Hematopoietic multipotent progenitor cell treated with erythropoietin and hydrocortisone succinate and interleukin-3 and kit ligand, for 8 days (in vitro differentiated cells): Measurements from ENCODE around the gene CARD11.

Source experiments
- DNase-seq: peaks from one replicate; pipeline ENCODE4 v3.0.0-alpha.2; 2015

CARD11 gene

DNA sequence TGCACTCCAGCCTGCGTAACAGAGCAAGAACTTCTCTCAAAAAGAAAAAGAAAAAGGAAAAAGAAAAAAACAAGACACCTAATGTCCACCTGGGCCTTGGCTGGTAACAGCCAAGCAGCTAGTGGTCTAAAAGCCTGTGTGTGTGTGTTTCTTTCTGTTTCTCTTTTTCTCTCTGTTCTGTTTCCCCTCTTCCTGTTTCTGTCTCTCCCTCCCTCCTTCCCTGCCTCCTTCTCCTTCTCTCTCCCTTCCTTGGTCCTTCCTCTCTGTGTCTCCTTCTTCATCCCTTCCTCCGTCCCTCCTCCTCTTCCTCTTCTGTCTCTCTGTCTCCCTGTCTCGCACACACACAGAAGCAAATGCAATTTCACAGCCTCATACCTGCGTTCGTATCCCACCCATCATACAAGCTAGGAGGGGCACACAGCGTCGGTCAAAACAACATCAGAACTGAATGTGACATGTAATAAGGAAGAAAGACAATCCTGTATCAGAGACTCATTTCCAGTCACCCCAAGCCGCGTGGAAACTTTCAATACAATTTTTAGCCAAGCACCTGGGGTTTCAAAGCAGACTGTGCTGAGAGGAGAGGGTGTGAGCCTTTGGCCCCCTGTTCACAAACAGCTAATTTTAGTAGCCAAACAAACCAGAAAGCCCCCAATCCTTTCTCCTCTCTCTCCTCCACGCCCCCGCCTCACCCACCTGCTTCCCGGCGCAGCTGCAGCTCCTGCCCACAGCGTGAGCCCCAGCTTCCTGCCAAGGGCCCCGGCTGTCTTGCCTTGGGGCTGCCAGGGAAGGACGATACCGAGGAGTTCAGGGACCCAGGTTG is 149.3 kb downstream of the CARD11 start:
- DNase-seq: no peak

GRCh38 chr7:2893411-2893861 is 150.2 kb downstream of the CARD11 start:
- DNase-seq: no peak

DNA sequence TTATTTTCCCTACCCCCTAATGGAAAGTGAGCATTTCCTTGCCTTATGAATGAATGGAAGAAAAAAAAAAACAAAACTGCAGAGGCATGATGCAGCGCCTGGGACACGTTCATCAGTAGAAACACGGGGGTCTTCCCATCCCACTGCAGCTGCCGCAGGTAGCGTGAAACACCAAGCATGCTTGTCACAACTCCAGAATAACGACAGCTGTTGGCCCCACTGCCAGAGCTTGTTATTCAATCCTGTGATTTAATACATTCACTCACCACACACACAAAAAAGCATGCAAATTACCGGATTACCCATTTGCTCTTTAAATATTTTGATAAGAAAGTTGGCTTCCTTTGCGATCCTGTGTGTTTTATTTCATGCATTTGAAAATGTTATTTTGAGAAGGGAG is 151.1 kb downstream of the CARD11 start:
- no peak for DNase-seq

- DNase-seq: no peak
These were observed 155.9 kb downstream of the CARD11 start for GRCh38 chr7:2887816-2888215.

DNA sequence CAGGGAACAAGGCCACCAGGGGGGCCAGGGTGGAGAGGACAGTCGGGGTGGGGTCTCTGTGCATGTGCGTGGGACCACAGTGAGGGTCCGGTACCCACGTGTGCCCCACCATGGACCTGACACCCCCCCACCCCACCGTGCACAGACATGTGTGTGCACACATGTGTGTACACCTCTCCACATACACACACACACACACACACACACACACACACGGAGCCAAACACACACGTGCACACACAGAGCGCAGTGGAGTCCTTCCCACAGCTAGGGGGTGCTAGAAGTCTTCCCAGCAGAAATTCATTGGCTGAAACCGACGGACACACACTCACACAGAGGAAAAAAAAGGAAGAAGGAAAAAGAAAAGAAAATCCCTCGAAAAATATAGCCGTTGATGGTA is 156.8 kb downstream of the CARD11 start:
- DNase-seq: peak; percentile 73

DNA sequence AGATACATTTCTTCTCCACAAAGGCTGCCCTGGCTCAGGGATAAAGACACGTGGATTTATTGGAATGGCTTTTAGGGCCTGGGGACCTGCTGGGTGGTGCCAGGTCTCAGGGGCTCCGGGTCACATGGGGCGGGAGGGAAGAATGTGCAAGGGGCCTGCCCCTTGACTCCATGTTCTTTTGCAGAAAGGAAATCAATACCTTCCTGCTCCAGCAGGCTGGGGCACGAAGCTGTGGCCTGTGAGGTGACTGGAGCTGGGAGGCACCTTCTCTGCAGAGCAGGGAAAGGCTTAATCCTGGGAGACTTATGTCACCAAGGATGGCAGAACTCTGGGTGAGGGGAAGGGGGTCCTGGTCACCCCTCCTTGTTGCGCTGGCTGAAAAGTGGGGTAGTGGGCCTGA is 157.3 kb downstream of the CARD11 start:
- no peak for DNase-seq

DNA sequence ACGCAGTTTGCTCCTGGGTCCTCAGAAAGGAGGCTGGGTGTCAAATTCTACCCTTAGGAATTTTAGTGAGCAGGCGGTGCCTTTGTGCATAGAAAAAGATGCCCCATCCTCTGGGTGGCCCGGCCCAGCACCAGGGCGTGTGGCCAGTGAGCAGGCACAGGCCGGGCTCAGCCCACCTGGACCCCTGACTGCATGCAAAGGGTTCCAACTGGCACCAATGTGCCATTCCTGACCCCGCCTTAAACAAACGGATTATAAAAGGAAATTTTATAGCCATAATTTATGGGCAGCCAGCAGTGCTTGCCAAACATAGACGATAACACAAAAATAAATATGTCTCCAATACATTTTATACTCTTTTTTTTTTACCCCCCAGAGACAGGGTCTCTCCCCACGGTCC is 159.5 kb downstream of the CARD11 start:
- DNase-seq: no peak

GRCh38 chr7:2883101-2883500 is 160.6 kb downstream of the CARD11 start:
- no peak for DNase-seq

- DNase-seq: no peak
These were observed 161.6 kb downstream of the CARD11 start for GRCh38 chr7:2882111-2882510.

GRCh38 chr7:2880874-2881533 is 162.7 kb downstream of the CARD11 start:
- DNase-seq: no peak

- no peak for DNase-seq
These were observed 163.6 kb downstream of the CARD11 start for GRCh38 chr7:2880051-2880450.

- DNase-seq: no peak
These were observed 164.3 kb downstream of the CARD11 start for GRCh38 chr7:2879354-2879753.

- no peak for DNase-seq
These were observed 165.4 kb downstream of the CARD11 start for GRCh38 chr7:2878306-2878705.

- no peak for DNase-seq
These were observed 167.5 kb downstream of the CARD11 start for GRCh38 chr7:2876031-2876731.

- DNase-seq: peak; percentile 9
These were observed 169.7 kb downstream of the CARD11 start for GRCh38 chr7:2873686-2874551.

GRCh38 chr7:2873146-2873545 is 170.5 kb downstream of the CARD11 start:
- DNase-seq: no peak

DNA sequence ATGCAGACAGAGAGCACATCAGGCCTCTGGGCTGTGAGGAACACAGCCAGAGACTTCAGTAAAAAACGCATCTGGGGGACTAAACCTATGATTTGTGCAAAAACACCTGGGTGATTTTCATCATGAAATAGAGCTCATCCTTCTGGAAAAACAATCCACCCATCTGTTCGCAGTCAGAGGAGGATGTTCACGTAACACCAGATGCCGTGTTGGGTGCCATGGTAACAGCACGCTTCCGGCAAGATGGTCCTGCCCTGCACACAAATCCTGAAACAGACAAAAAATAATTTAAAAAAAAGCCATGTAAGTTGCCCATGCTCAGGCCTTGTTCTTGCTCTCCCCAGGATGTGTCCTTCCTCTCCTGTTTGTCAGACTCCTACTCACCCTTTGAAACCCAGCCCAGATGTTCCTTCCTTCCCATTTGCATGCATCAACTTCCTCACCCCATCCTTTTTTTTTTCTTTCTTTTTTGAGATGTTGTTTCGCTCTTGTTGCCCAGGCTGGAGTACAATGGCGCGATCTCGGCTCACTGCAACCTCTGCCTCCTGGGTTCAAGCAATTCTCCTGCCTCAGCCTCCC is 171.3 kb downstream of the CARD11 start:
- DNase-seq: no peak

DNA sequence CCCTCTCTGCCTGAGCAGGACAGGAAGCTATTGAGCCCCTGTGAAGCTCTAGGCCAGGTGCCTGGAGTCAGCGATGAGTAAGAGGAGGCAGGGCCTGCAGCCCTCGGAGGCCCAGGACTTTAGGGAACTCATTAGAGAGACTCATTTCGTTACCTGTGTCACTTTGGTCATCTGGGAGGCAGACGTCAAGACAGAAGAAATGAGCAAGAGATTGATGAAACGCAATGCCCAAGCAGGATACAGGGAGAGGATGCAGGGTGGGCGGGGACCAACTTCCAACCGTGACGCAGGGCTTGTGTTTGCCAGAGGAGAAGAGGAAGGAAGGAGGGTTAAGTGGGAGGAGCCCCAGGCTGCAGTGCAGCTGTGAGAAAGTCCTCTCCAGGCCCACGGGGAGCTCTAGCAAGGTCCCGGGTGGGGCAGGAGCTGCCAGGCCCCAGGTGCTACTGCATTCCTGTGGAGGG is 173.2 kb downstream of the CARD11 start:
- DNase-seq: no peak

GRCh38 chr7:2869981-2870380 is 173.7 kb downstream of the CARD11 start:
- no peak for DNase-seq

GRCh38 chr7:2866601-2867000 is 177.1 kb downstream of the CARD11 start:
- no peak for DNase-seq

DNA sequence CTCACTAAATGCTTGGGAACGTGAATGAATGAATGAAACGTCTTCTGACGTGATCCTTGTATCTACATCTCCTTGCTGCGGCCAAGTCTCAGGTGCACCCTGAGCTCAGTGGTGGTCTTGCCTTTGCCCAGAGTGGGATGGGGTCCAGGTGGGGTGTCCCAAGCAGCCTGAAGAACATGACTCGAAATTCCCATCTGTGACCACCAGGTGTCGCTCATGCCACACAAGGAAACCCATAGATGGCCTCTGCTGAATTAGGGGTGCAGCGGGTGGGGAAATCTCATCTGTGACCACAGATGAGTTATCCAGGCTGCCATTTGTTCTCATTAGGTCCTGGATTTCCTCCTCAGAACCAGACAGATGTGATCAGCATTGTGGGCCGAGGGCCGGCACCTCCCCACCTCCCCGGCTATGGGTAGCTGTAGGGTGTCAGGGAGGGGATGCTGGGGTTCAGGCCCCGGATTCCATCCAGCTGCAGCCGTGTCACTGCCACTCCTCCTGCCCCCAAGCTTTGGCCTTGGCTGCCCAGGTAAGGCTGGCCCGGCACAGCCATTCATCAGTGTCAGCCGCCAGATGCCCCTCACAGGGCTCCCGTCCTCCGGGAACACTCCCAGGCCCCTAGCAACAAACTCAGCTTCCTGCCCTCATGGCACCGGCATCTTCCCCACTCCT is 178.5 kb downstream of the CARD11 start:
- peak; percentile 80 for DNase-seq
